HG03175 (cell line): ENCODE measurements around the gene SLC7A8.

Source experiments
- ATAC-seq: cut with Tn5 transposase; IDR thresholded peaks from one replicate; pipeline ENCODE4 v1.9.1; 2021; ENCODE audit warnings: mild to moderate bottlenecking, moderate library complexity; ENCODE audit not compliant: unreplicated experiment

The SLC7A8 gene

GRCh38 chr14:23099212-23099861, 84.1 kb downstream of the SLC7A8 start:
- no peak for ATAC-seq

- no peak for ATAC-seq
Observed at GRCh38 chr14:23097786-23098185, 85.7 kb downstream of the SLC7A8 start.

- ATAC-seq = peak; percentile 94
Observed at GRCh38 chr14:23095196-23096108, 88.0 kb downstream of the SLC7A8 start, which contains the start of gene C14orf119. TSS of gene C14orf119 (plus strand) at chr14:23095505. CDS start at chr14:23097659, 2,154 bp downstream.

GRCh38 chr14:23094666-23095195, 88.7 kb downstream of the SLC7A8 start, which contains the start of gene ACIN1:
TSS of gene ACIN1 (minus strand) at chr14:23095136. CDS start at chr14:23095112, 24 bp downstream.
- peak; percentile 35 for ATAC-seq

- ATAC-seq = no peak
Observed at GRCh38 chr14:23093991-23094665, 89.3 kb downstream of the SLC7A8 start.

GRCh38 chr14:23093526-23093925, 89.9 kb downstream of the SLC7A8 start:
- ATAC-seq = no peak

- ATAC-seq = no peak
Observed at GRCh38 chr14:23093104-23093503, 90.4 kb downstream of the SLC7A8 start.

GRCh38 chr14:23091294-23092225, 91.9 kb downstream of the SLC7A8 start:
- ATAC-seq = no peak

GRCh38 chr14:23090254-23090636, 93.2 kb downstream of the SLC7A8 start:
- ATAC-seq = no peak

- no peak for ATAC-seq
Observed at GRCh38 chr14:23089498-23090253, 93.8 kb downstream of the SLC7A8 start.

- no peak for ATAC-seq
Observed at GRCh38 chr14:23086565-23086964, 96.9 kb downstream of the SLC7A8 start.

- no peak for ATAC-seq
Observed at GRCh38 chr14:23085458-23085857, 98.0 kb downstream of the SLC7A8 start.

- no peak for ATAC-seq
Observed at GRCh38 chr14:23080474-23080873, 103.0 kb downstream of the SLC7A8 start.

- ATAC-seq = no peak
Observed at GRCh38 chr14:23079716-23080115, 103.7 kb downstream of the SLC7A8 start.

- no peak for ATAC-seq
Observed at GRCh38 chr14:23078692-23079116, 104.8 kb downstream of the SLC7A8 start.

- ATAC-seq = no peak
Observed at GRCh38 chr14:23077962-23078361, 105.5 kb downstream of the SLC7A8 start.

- no peak for ATAC-seq
Observed at GRCh38 chr14:23076785-23077408, 106.6 kb downstream of the SLC7A8 start.
